ENCODE measurements around the gene HDAC8.

DNA sequence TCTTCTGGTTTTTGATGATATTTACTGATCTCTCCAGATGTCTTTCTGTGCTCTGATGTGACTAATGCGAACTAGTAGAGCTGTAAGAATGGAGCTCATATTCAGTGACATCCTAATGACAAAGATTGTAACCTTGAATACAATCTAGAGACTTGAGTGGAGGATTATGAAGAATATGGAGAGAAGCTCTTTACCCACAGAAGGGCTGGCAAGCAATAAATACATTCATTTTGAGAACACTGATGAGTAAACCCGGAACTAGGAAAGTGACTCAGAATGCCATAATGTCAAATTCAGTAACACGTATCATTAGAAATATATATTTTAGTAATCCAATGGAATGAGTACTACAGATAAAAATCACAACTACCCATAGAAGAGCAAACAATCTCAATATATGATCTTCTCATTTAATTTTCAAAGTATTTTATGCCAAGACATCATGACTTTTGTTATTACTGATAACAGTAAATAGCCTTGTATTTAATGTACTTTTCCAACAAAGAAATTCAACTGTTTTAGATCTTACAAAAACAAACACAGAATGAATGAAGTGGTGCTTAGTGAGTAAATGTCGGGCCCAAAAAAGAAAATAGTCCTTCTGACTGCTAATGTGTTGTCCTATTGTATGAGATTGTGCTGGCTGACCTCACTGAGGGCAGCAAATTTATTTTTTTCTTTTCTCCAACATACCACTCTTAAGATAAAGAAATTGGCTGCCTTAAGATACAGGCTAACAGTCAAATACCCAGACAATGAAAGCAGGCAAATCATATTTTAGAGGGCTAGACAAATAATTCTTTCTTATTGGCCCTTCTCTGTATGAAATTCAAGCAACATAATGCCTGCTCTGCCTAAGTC, 49.2 kb upstream of the HDAC8 start:
- TF ChIP-seq EZH2phosphoT487 (conservative IDR thresholded peaks at IDR 0.05; ENCODE audit: low read length): no peak
- TF ChIP-seq, protein P1, sequence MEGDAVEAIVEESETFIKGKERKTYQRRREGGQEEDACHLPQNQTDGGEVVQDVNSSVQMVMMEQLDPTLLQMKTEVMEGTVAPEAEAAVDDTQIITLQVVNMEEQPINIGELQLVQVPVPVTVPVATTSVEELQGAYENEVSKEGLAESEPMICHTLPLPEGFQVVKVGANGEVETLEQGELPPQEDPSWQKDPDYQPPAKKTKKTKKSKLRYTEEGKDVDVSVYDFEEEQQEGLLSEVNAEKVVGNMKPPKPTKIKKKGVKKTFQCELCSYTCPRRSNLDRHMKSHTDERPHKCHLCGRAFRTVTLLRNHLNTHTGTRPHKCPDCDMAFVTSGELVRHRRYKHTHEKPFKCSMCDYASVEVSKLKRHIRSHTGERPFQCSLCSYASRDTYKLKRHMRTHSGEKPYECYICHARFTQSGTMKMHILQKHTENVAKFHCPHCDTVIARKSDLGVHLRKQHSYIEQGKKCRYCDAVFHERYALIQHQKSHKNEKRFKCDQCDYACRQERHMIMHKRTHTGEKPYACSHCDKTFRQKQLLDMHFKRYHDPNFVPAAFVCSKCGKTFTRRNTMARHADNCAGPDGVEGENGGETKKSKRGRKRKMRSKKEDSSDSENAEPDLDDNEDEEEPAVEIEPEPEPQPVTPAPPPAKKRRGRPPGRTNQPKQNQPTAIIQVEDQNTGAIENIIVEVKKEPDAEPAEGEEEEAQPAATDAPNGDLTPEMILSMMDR (IDR thresholded peaks at IDR 0.05; ENCODE audit: insufficient read depth, low read length, poor library complexity, severe bottlenecking): no peak

Data from SU-DHL-6 (cell line).